Hepatocyte (in vitro differentiated cells): ENCODE measurements around the gene APOL4. TPM values are rescaled to one million over a fixed set of nuclear protein-coding genes. Genes with fewer than 3 reads are reported as not detected.

ENCODE experiments used
- DNase-seq: peaks from one replicate; pipeline ENCODE4 v3.0.0-alpha.2; 2016; ENCODE audit warnings: low spot score
- H2AFZ ChIP-seq: fragments of 200-600 bp; sonication (generic); 2 replicates; pipeline ENCODE4 v1.6.0; 2016; ENCODE audit warnings: antibody characterized with exemption, mild to moderate bottlenecking
- H3K27ac ChIP-seq: fragments of 200-600 bp; sonication (generic); 2 replicates; pipeline ENCODE4 v1.5.1; 2016; ENCODE audit warnings: mild to moderate bottlenecking
- H3K27me3 ChIP-seq: fragments of 200-600 bp; sonication (generic); 2 replicates; pipeline ENCODE4 v1.6.1; 2016
- H3K36me3 ChIP-seq: fragments of 200-600 bp; sonication (generic); replicated peaks from 2 replicates; pipeline ENCODE4 v1.5.1; 2016; ENCODE audit warnings: low read depth; ENCODE audit not compliant: insufficient read depth
- H3K4me1 ChIP-seq: fragments of 200-600 bp; sonication (generic); 2 replicates; pipeline ENCODE4 v1.5.1; 2016; ENCODE audit warnings: mild to moderate bottlenecking, moderate library complexity; ENCODE audit not compliant: insufficient read depth
- H3K4me2 ChIP-seq: fragments of 200-600 bp; sonication (generic); 2 replicates; pipeline ENCODE4 v1.6.0; 2016
- H3K4me3 ChIP-seq: fragments of 200-600 bp; sonication (generic); 2 replicates; pipeline ENCODE4 v1.5.1; 2016; ENCODE audit warnings: mild to moderate bottlenecking
- H3K79me2 ChIP-seq: fragments of 200-600 bp; sonication (generic); 2 replicates; pipeline ENCODE4 v1.6.0; 2017; ENCODE audit warnings: mild to moderate bottlenecking
- H3K9me2 ChIP-seq: fragments of 200-600 bp; sonication (generic); replicated peaks from 2 replicates; pipeline ENCODE4 v1.6.0; 2017; ENCODE audit warnings: mild to moderate bottlenecking; ENCODE audit not compliant: insufficient read depth
- H3K9me3 ChIP-seq: fragments of 200-600 bp; sonication (generic); 2 replicates; pipeline ENCODE4 v1.5.1; 2016; ENCODE audit warnings: low read depth, mild to moderate bottlenecking
- H4K20me1 ChIP-seq: fragments of 200-600 bp; sonication (generic); 2 replicates; pipeline ENCODE4 v1.6.0; 2016; ENCODE audit warnings: mild to moderate bottlenecking; ENCODE audit not compliant: insufficient read depth, poor library complexity, severe bottlenecking
- EZH2 ChIP-seq: fragments of 200-600 bp; sonication (generic); IDR thresholded peaks from 2 replicates; pipeline ENCODE4 v1.6.1; 2016; ENCODE audit warnings: antibody characterized with exemption, mild to moderate bottlenecking, borderline replicate concordance
- EZH2phosphoT487 ChIP-seq: fragments of 200-600 bp; sonication (generic); IDR thresholded peaks from one replicate; pipeline ENCODE4 v1.6.1; 2018; ENCODE audit warnings: antibody characterized with exemption, mild to moderate bottlenecking, low read depth, moderate library complexity; ENCODE audit not compliant: unreplicated experiment, severe bottlenecking
- WGBS: methylation state at CpG from one replicate; pipeline ENCODE4 v1.1.6; 2016; ENCODE audit warnings: low lambda C conversion rate; ENCODE audit errors: missing lambda C conversion rate; 5-methylcytosine and 5-hydroxymethylcytosine counted together
- polyA plus RNA-seq: library from polyadenylated mRNA; unstranded; fragments of >200 nt; fragmentation: Nextera tagmentation; extraction: Ambion mirVana; gene quantifications from 2 replicates; pipeline ENCODE4 v1.2.1, GENCODE V29; 2016
- total RNA-seq: library from RNA; depleted of rRNA; stranded (reverse); fragments of >200 nt; gene quantifications from 2 replicates; pipeline ENCODE4 v1.2.3, GENCODE V29; 2014
- TF ChIP-seq, protein P1 (sequence below): fragments of 200-600 bp; sonication (generic); IDR thresholded peaks from 2 replicates; pipeline ENCODE4 v1.5.1; 2016; ENCODE audit warnings: antibody characterized with exemption, mild to moderate bottlenecking; ENCODE audit not compliant: poor library complexity

The APOL4 gene
- total and polyA plus RNA-seq, 2 experiments from 2014 or later = 0.97 to 2.8 TPM

DNA sequence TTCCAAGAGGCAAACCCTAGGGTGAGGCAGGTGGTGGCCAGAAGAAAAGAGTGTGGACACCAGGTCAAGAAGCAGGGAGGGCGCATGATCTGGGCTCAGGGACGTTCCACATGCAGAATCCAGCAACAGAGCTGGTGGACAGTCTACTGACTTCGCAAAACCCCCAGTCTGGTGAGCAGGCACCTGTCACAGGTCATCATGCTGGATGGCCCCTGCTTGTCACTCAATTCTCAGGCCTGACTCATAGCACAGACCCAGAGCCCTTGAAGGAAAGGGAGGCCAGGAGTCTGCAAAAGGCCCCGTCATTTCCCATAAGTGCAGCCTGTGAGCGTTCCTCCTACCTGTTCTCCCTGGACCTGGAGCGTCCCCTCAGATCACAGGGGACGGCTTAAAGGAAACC lies 18.2 kb downstream of the APOL4 start:
- Histone ChIP-seq H3K9me3 (no peaks in the 10 kb centered on the region), H3K36me3 (no peaks in the 10 kb centered on the region), H3K4me2 (no peak overlapping the region), H3K79me2 (no peaks in the 10 kb centered on the region), H3K9me2 (no peaks in the 10 kb centered on the region), H3K4me3 (no peak overlapping the region), H2AFZ (no peak overlapping the region), H3K4me1 (no peaks in the 10 kb centered on the region), H3K27me3 (no peaks in the 10 kb centered on the region), H3K27ac (no peak overlapping the region), H4K20me1 (no peaks in the 10 kb centered on the region)
- no peak for DNase-seq
- TF ChIP-seq EZH2 = no peak
- TF ChIP-seq, protein P1, sequence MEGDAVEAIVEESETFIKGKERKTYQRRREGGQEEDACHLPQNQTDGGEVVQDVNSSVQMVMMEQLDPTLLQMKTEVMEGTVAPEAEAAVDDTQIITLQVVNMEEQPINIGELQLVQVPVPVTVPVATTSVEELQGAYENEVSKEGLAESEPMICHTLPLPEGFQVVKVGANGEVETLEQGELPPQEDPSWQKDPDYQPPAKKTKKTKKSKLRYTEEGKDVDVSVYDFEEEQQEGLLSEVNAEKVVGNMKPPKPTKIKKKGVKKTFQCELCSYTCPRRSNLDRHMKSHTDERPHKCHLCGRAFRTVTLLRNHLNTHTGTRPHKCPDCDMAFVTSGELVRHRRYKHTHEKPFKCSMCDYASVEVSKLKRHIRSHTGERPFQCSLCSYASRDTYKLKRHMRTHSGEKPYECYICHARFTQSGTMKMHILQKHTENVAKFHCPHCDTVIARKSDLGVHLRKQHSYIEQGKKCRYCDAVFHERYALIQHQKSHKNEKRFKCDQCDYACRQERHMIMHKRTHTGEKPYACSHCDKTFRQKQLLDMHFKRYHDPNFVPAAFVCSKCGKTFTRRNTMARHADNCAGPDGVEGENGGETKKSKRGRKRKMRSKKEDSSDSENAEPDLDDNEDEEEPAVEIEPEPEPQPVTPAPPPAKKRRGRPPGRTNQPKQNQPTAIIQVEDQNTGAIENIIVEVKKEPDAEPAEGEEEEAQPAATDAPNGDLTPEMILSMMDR = no peak
- TF ChIP-seq EZH2phosphoT487 = no peak
- WGBS = 94% methylated on average over 7 of the region's 7 CpGs

DNA sequence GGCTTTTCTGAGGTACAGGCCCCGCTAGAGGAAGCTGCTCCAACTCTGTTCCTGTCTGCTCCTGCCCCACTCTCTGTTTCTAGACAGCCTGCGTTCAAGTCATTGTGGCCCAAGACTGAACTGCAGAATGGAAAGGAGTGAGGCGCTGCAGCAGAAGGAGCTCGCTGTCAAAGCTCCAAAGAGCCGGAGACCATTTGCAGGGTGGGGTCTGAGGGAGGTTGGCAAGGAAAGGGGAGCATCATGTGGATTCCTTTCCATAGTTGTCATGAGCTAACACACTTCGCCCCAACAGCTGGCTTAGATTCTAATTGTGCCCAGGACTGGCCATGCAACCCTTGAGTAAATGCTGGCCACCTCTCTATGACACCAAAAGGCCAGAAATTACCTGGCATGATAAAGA lies 18.8 kb downstream of the APOL4 start:
- H3K79me2 ChIP-seq = no peaks in the 10 kb centered on the region
- H3K9me2 ChIP-seq = no peaks in the 10 kb centered on the region
- no peak overlapping the region for H3K4me3 ChIP-seq
- no peaks in the 10 kb centered on the region for H3K4me1 ChIP-seq
- no peaks in the 10 kb centered on the region for H3K36me3 ChIP-seq
- 92% methylated on average over 6 of the region's 6 CpGs for WGBS
- no peaks in the 10 kb centered on the region for H3K27me3 ChIP-seq
- TF ChIP-seq EZH2phosphoT487 (no peak), EZH2 (no peak)
- TF ChIP-seq, protein P1 = no peak
- DNase-seq = no peak
- H3K9me3 ChIP-seq = no peaks in the 10 kb centered on the region
- no peaks in the 10 kb centered on the region for H4K20me1 ChIP-seq
- no peak overlapping the region for H3K4me2 ChIP-seq
- H3K27ac ChIP-seq = no peak overlapping the region
- no peak overlapping the region for H2AFZ ChIP-seq

DNA sequence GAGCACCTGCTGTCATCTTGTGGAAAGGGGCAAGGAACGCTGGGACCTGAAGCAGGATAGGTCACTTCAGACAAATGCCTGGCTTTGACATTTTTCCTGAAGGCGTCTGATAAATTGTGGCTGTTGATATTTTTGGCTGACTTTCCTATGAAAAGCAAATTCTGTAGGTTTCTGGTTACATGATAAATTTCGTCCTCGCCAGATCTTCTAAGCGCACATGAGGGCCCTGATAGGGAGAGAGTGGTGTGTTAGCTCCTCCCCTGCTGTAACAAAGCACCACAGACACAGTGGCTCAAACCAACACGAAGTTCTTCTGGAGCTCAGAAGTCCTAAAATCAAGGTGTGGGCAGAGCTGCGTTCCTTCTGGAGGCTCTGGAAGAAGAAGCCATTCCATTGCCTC lies 19.6 kb downstream of the APOL4 start:
- Histone ChIP-seq H3K36me3 (no peaks in the 10 kb centered on the region), H3K9me3 (no peaks in the 10 kb centered on the region), H2AFZ (no peak overlapping the region), H3K27ac (no peak overlapping the region), H3K9me2 (no peaks in the 10 kb centered on the region), H3K4me3 (no peak overlapping the region), H3K79me2 (no peaks in the 10 kb centered on the region), H4K20me1 (no peaks in the 10 kb centered on the region), H3K4me1 (no peaks in the 10 kb centered on the region), H3K4me2 (no peak overlapping the region), H3K27me3 (no peaks in the 10 kb centered on the region)
- TF ChIP-seq EZH2phosphoT487 (no peak), EZH2 (no peak)
- TF ChIP-seq, protein P1 = no peak
- WGBS = 70% methylated on average over 7 of the region's 7 CpGs
- DNase-seq = no peak

DNA sequence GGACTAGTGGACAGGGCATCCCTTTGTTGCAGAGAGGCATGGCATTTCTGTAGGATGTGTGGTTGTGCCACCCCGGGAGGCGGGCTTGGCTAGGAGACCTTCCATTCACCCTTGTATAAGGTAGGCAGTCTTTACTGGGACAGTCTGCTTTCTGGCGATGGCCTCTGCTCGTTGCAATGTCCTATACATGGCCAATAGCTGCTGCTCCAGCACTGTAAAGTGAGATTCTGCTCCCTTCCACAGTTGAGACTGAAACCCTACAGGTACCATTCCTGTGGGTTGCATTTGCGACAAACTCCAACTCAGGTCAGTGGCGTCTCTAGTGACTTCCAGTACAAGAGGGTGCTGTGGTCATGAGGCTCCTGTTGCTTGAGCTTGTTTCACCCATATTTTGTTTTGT lies 20.7 kb downstream of the APOL4 start:
- no peaks in the 10 kb centered on the region for H3K9me2 ChIP-seq
- H3K36me3 ChIP-seq = no peaks in the 10 kb centered on the region
- 92% methylated on average over 6 of the region's 6 CpGs for WGBS
- H3K9me3 ChIP-seq = no peaks in the 10 kb centered on the region
- no peak overlapping the region for H2AFZ ChIP-seq
- no peaks in the 10 kb centered on the region for H3K4me1 ChIP-seq
- H3K27me3 ChIP-seq = no peaks in the 10 kb centered on the region
- H4K20me1 ChIP-seq = no peaks in the 10 kb centered on the region
- no peak for DNase-seq
- H3K4me2 ChIP-seq = no peak overlapping the region
- H3K79me2 ChIP-seq = no peaks in the 10 kb centered on the region
- no peak for TF ChIP-seq EZH2phosphoT487
- TF ChIP-seq, protein P1 = no peak
- TF ChIP-seq EZH2 = no peak
- no peak overlapping the region for H3K4me3 ChIP-seq
- no peak overlapping the region for H3K27ac ChIP-seq
